Astrocyte of the hippocampus (primary cell): ENCODE results near the gene PLA2G4C.

Experiments used
- DNase-seq: peaks from one replicate; pipeline ENCODE4 v3.0.0; 2011; ENCODE audit warnings: low read depth, low spot score

Gene PLA2G4C

GRCh38 chr19:48053856-48054255 is 56.8 kb downstream of the PLA2G4C start:
- DNase-seq = no peak

- DNase-seq = no peak
Measured at GRCh38 chr19:48053076-48053475, 57.5 kb downstream of the PLA2G4C start.

GRCh38 chr19:48051335-48052033 is 59.1 kb downstream of the PLA2G4C start:
- no peak for DNase-seq

- DNase-seq = no peak
Measured at GRCh38 chr19:48044561-48044960, 66.1 kb downstream of the PLA2G4C start.

GRCh38 chr19:48043675-48044258 is 66.8 kb downstream of the PLA2G4C start, which contains the start of gene CABP5:
CABP5 (minus strand) TSS chr19:48044079; CDS start chr19:48043922, 157 bp downstream.
- no peak for DNase-seq

- DNase-seq = no peak
Measured at GRCh38 chr19:48041877-48042580, 68.6 kb downstream of the PLA2G4C start.

- no peak for DNase-seq
Measured at GRCh38 chr19:48036765-48037164, 73.9 kb downstream of the PLA2G4C start.

GRCh38 chr19:48033604-48034003 is 77.0 kb downstream of the PLA2G4C start:
- no peak for DNase-seq

GRCh38 chr19:48030073-48030472 is 80.5 kb downstream of the PLA2G4C start:
- DNase-seq = no peak

- no peak for DNase-seq
Measured at GRCh38 chr19:48029431-48029830, 81.2 kb downstream of the PLA2G4C start.

GRCh38 chr19:48025480-48025879 is 85.1 kb downstream of the PLA2G4C start:
- DNase-seq = no peak

GRCh38 chr19:48023518-48023917 is 87.1 kb downstream of the PLA2G4C start:
- no peak for DNase-seq

GRCh38 chr19:48023011-48023410 is 87.6 kb downstream of the PLA2G4C start:
- no peak for DNase-seq

GRCh38 chr19:48020686-48021085 is 89.9 kb downstream of the PLA2G4C start:
- DNase-seq = no peak

GRCh38 chr19:48010932-48011758 is 99.5 kb downstream of the PLA2G4C start:
- DNase-seq = no peak

- DNase-seq = no peak
Measured at GRCh38 chr19:48006762-48007161, 103.9 kb downstream of the PLA2G4C start.

- DNase-seq = no peak
Measured at GRCh38 chr19:48004236-48004635, 106.4 kb downstream of the PLA2G4C start.

GRCh38 chr19:48000846-48001245 is 109.8 kb downstream of the PLA2G4C start:
- no peak for DNase-seq

- no peak for DNase-seq
Measured at GRCh38 chr19:47998800-47999199, 111.8 kb downstream of the PLA2G4C start.
